ENCODE measurements around the gene CNTNAP5.

- TF ChIP-seq JUND (IDR thresholded peaks at IDR 0.05) (no peak), CTCF (IDR thresholded peaks at IDR 0.05; ENCODE audit: low read depth, low read length, missing input control) (no peak)
Measured at GRCh38 chr2:124580263-124580662, 555.2 kb downstream of the CNTNAP5 start.
